ENCODE results near the gene PADI3. TPM values are rescaled to one million over a fixed set of nuclear protein-coding genes. Genes with fewer than 3 reads are reported as not detected.

PADI3 gene
- total RNA-seq, 4 donors from 2014 or later = not detected

DNA sequence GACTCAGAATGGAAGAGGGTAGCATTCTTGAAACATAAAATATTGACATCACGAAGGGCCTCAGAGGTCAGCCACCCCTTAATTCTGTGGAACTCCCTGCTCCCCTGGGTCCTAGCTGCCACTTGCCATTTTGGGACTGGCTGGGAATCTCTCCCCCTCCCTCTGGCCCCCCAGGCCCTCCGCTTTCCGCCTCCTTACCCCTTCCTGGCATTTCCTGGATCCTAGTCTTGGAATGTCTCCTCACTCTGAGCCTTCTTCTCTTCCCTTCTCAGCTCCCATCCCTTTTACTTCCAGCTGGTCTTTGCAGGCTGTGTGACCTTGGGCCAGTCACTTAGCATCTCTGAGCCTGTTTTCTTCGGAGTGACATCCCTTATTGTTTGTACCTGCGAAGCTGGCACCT, 39.5 kb upstream of the PADI3 start:
- intact Hi-C loops (cut with DNase I; ENCODE audit: low total_unique reads) (no loop called here), in situ Hi-C loops (cut with MboI; ENCODE audit: low pct_ligation_motif_present in 1 of 4, low pct_unique_long_range_greater_than_20kb in 1 of 4, low sequenced_read_pairs in 3 of 4) (no loop called here)
- no peaks in the 10 kb centered on the region for H3K36me3 ChIP-seq
- peaks cover 24% of the 10 kb centered on the region for H3K27me3 ChIP-seq
- peaks cover 0 to 18% (median 2%) of the 10 kb centered on the region in 4 donors for H3K4me1 ChIP-seq
- no peak for DNase-seq
- no peak overlapping the region for H3K4me3 ChIP-seq
- no peaks in the 10 kb centered on the region for H3K9me3 ChIP-seq
- TF ChIP-seq EP300 (IDR thresholded peaks at IDR 0.05; ENCODE audit: low read depth) (no peak), POLR2AphosphoS5 (IDR thresholded peaks at IDR 0.05) (no peak), POLR2A (IDR thresholded peaks at IDR 0.05) (no peak)
- TF ChIP-seq, protein P1, sequence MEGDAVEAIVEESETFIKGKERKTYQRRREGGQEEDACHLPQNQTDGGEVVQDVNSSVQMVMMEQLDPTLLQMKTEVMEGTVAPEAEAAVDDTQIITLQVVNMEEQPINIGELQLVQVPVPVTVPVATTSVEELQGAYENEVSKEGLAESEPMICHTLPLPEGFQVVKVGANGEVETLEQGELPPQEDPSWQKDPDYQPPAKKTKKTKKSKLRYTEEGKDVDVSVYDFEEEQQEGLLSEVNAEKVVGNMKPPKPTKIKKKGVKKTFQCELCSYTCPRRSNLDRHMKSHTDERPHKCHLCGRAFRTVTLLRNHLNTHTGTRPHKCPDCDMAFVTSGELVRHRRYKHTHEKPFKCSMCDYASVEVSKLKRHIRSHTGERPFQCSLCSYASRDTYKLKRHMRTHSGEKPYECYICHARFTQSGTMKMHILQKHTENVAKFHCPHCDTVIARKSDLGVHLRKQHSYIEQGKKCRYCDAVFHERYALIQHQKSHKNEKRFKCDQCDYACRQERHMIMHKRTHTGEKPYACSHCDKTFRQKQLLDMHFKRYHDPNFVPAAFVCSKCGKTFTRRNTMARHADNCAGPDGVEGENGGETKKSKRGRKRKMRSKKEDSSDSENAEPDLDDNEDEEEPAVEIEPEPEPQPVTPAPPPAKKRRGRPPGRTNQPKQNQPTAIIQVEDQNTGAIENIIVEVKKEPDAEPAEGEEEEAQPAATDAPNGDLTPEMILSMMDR (IDR thresholded peaks at IDR 0.05) = no peak
- no peak overlapping the region for H3K27ac ChIP-seq
- WGBS, 2 donors (ENCODE audit: low coverage in 1 of 2) = 71 to 82% methylated on average over 4 to 5 of the region's 5 CpGs

DNA sequence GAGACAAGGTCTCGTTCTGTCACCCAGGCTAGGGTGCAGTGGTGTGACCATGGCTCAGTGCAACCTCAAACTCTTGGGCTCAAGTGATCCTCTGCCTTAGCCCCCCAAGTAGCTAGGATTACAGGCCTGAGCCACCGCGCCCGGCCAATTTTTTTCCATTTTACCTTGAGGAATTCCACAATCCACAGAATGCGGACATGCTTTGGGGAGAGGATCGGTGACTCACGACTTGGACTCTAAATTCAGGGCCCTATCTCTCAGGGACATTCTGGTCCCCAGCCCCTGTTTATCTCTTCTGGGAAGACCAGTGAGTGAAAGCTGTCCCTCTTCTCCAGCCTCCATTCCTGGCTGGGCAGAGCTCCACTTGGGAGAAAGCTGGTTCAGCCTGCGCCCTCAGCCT, 38.7 kb upstream of the PADI3 start:
- WGBS, 2 donors (ENCODE audit: low coverage in 1 of 2) = 85 to 95% methylated on average over 4 to 8 of the region's 8 CpGs
- no peak overlapping the region for H3K4me3 ChIP-seq
- in situ Hi-C loops (cut with MboI; ENCODE audit: low pct_ligation_motif_present in 1 of 4, low pct_unique_long_range_greater_than_20kb in 1 of 4, low sequenced_read_pairs in 3 of 4) = no loop called here

DNA sequence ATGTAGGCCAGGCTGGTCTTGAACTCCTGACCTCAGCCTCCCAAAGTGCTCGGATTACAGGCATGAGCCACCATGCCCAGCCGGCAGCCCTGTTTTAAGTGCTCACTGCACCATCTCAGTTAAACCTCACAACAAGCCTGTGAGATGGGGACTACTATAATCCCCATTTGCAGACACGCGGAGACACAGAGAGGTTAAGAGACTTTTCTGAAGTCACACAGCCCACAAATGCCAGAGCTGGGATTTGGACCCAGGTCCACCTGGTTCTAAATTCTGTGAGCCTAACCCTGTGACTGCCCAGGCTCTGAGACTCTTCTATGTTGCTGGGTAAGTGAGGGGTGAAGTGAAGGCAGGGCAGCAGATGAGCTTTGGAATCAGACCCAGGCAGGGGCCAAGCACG, 37.5 kb upstream of the PADI3 start:
- in situ Hi-C loops (cut with MboI; ENCODE audit: low pct_ligation_motif_present in 1 of 4, low pct_unique_long_range_greater_than_20kb in 1 of 4, low sequenced_read_pairs in 3 of 4) = no loop called here
- intact Hi-C loops (cut with DNase I; ENCODE audit: low total_unique reads) = no loop called here
- Histone ChIP-seq H3K9me3 (no peaks in the 10 kb centered on the region), H3K27ac (no peak overlapping the region), H3K27me3 (peaks cover 34% of the 10 kb centered on the region), H3K4me3 (no peak overlapping the region), H3K4me1 (peaks cover 0 to 18% (median 2%) of the 10 kb centered on the region in 4 donors), H3K36me3 (no peaks in the 10 kb centered on the region)
- TF ChIP-seq, protein P1 (IDR thresholded peaks at IDR 0.05) = no peak
- TF ChIP-seq POLR2AphosphoS5 (IDR thresholded peaks at IDR 0.05) (no peak), POLR2A (IDR thresholded peaks at IDR 0.05) (no peak), EP300 (IDR thresholded peaks at IDR 0.05; ENCODE audit: low read depth) (no peak)
- DNase-seq = no peak
- WGBS, 2 donors (ENCODE audit: low coverage in 1 of 2) = 87% methylated on average over 5 of the region's 5 CpGs; no CpG with 5 or more reads in 1 of the 2 donors

More for the DNA sequence above, 38.7 kb upstream of the PADI3 start:
- Histone ChIP-seq H3K36me3 (no peaks in the 10 kb centered on the region), H3K4me1 (peaks cover 0 to 18% (median 2%) of the 10 kb centered on the region in 4 donors), H3K27me3 (peaks cover 31% of the 10 kb centered on the region), H3K9me3 (no peaks in the 10 kb centered on the region), H3K27ac (no peak overlapping the region)
- no peak for DNase-seq
- no peak for TF ChIP-seq EP300 (IDR thresholded peaks at IDR 0.05; ENCODE audit: low read depth)
- TF ChIP-seq POLR2A (IDR thresholded peaks at IDR 0.05) = no peak
- no peak for TF ChIP-seq POLR2AphosphoS5 (IDR thresholded peaks at IDR 0.05)
- TF ChIP-seq, protein P1 (IDR thresholded peaks at IDR 0.05) = no peak
- intact Hi-C loops (cut with DNase I; ENCODE audit: low total_unique reads) = no loop called here

DNA sequence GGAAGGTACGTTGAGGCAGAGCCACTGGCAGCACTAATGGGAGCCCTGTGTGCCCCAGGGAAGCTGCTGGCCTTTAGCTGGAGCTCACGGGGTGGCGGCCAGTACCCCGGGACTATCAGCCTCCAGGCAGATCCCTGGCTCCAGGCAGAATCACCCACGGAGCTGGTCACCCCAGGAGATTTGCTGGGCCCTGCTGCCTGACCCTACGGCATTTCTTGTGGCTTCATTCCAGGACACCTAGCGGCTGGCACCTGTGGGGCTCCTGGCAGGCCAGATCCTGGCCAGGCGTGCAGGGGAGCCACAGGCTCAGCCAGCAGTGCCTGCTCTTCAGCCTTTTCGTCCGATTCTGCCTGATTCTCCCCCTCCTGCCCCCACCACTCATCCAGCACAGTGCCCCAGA, 36.9 kb upstream of the PADI3 start:
- no peak overlapping the region for H3K4me3 ChIP-seq
- DNase-seq = no peak
- WGBS, 2 donors (ENCODE audit: low coverage in 1 of 2) = 67% methylated on average over 8 of the region's 10 CpGs; no CpG with 5 or more reads in 1 of the 2 donors
- peaks cover 0 to 18% (median 2%) of the 10 kb centered on the region in 4 donors for H3K4me1 ChIP-seq
- no peak overlapping the region for H3K27ac ChIP-seq
- H3K36me3 ChIP-seq = no peaks in the 10 kb centered on the region
- H3K27me3 ChIP-seq = peaks cover 35% of the 10 kb centered on the region
- in situ Hi-C loops (cut with MboI; ENCODE audit: low pct_ligation_motif_present in 1 of 4, low pct_unique_long_range_greater_than_20kb in 1 of 4, low sequenced_read_pairs in 3 of 4) (no loop called here), intact Hi-C loops (cut with DNase I; ENCODE audit: low total_unique reads) (no loop called here)
- TF ChIP-seq EP300 (IDR thresholded peaks at IDR 0.05; ENCODE audit: low read depth) (no peak), POLR2AphosphoS5 (IDR thresholded peaks at IDR 0.05) (no peak)
- no peaks in the 10 kb centered on the region for H3K9me3 ChIP-seq
